ENCODE data around the gene BDH1.
"Not testable (repeated sequence)": the region's sequence is repeated elsewhere in the genome, so short reads cannot be mapped to it uniquely, and the experiment has no call there.

Gene BDH1, protein sequence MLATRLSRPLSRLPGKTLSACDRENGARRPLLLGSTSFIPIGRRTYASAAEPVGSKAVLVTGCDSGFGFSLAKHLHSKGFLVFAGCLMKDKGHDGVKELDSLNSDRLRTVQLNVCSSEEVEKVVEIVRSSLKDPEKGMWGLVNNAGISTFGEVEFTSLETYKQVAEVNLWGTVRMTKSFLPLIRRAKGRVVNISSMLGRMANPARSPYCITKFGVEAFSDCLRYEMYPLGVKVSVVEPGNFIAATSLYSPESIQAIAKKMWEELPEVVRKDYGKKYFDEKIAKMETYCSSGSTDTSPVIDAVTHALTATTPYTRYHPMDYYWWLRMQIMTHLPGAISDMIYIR

GRCh38 chr3:197555281-197556261 lies at the start of gene BDH1:
BDH1 (minus strand) TSS chr3:197555968; CDS start chr3:197546443, 9,525 bp downstream.
- no peaks in the 10 kb centered on the region for H3K4me1 ChIP-seq (ENCODE audit: insufficient read depth, insufficient read length)
- TF ChIP-seq YY1 (IDR thresholded peaks at IDR 0.05; ENCODE audit: insufficient read depth, insufficient read length): no peak
- TF ChIP-seq SUZ12 (IDR thresholded peaks at IDR 0.05; ENCODE audit: extremely low read depth, insufficient read depth, insufficient read length): no peak
- no peak for TF ChIP-seq ZNF274 (IDR thresholded peaks at IDR 0.05; ENCODE audit: low read depth, low read length)
- peaks cover 5% of the 10 kb centered on the region for H3K27me3 ChIP-seq (ENCODE audit: insufficient read depth, insufficient read length)
- H3K4me3 ChIP-seq (ENCODE audit: insufficient read length, low read depth): peak within 1 kb of the TSS; percentile 90
- H3K9me3 ChIP-seq (ENCODE audit: insufficient read depth, low read length): peaks cover 3% of the 10 kb centered on the region
- H3K9ac ChIP-seq (ENCODE audit: insufficient read length, low read depth): peak within 1 kb of the TSS; percentile 92
- no peaks in the 10 kb centered on the region for H3K36me3 ChIP-seq (ENCODE audit: insufficient read depth, insufficient read length, low read length)
- no peak for DNase-seq (ENCODE audit: low read depth, low spot score)

DNA sequence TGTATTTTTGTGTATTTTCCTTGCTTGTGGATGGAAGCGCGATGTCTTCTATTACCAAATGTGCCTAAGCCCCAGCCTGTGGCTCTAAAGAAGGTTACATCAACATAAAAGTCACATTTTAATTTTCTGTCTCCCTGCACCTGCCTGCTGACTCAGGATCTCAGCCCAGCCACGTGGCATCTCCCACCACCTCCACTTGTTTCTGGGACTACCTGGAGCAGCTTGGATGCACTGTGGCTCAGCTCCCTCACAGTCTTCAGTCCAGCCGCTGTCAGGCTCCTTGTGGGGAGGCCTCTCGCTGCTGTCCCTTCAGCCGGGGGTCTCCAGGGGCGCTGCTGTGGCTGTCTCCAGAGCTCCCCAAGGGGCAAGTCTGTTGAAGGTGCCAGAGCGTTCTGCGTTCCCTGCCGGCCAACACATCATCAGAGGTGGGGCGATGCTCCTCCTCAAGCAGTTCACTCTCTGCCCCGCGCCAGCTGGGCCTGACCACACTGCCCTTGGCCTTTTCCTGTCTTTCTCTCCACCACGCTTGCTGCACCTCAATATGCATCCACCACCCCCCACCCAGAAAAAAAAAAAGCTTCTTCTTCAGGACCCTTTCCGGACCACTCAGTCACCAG lies 47.7 kb upstream of the BDH1 start:
- no peak for TF ChIP-seq ZNF274 (IDR thresholded peaks at IDR 0.05; ENCODE audit: low read depth, low read length)
- TF ChIP-seq YY1 (IDR thresholded peaks at IDR 0.05; ENCODE audit: insufficient read depth, insufficient read length): no peak
- TF ChIP-seq SUZ12 (IDR thresholded peaks at IDR 0.05; ENCODE audit: extremely low read depth, insufficient read depth, insufficient read length): no peak
- H3K4me3 ChIP-seq (ENCODE audit: insufficient read length, low read depth): no peak overlapping the region
- no peak overlapping the region for H3K9ac ChIP-seq (ENCODE audit: insufficient read length, low read depth)
- H3K36me3 ChIP-seq (ENCODE audit: insufficient read depth, insufficient read length, low read length): peaks cover 45% of the 10 kb centered on the region
- no peaks in the 10 kb centered on the region for H3K27me3 ChIP-seq (ENCODE audit: insufficient read depth, insufficient read length)
- H3K9me3 ChIP-seq (ENCODE audit: insufficient read depth, low read length): peaks cover 13% of the 10 kb centered on the region; the same call in 1 of the 2 replicates
- DNase-seq (ENCODE audit: low read depth, low spot score): no peak
- H3K4me1 ChIP-seq (ENCODE audit: insufficient read depth, insufficient read length): peaks cover 7% of the 10 kb centered on the region

- Histone ChIP-seq H3K9me3 (ENCODE audit: insufficient read depth, low read length) (peaks cover 13% of the 10 kb centered on the region; the same call in 1 of the 2 replicates), H3K36me3 (ENCODE audit: insufficient read depth, insufficient read length, low read length) (peaks cover 34% of the 10 kb centered on the region)
- H3K4me1 ChIP-seq (ENCODE audit: insufficient read depth, insufficient read length); DNase-seq (ENCODE audit: low read depth, low spot score); H3K9ac ChIP-seq (ENCODE audit: insufficient read length, low read depth); H3K4me3 ChIP-seq (ENCODE audit: insufficient read length, low read depth); H3K27me3 ChIP-seq (ENCODE audit: insufficient read depth, insufficient read length): not testable (repeated sequence)
Observed at GRCh38 chr3:197602351-197602750, 46.6 kb upstream of the BDH1 start.

DNA sequence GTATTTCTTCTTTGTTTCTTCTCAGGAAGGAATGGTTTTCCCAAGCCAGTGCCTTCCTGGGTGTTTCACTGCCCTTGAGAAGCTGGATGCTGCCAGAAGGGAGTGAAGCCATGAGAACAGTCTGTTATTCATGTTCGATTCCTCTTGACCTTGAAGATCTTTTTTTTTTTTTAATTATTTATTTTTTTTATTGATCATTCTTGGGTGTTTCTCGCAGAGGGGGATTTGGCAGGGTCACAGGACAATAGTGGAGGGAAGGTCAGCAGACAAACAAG lies 45.7 kb upstream of the BDH1 start:
- H3K36me3 ChIP-seq (ENCODE audit: insufficient read depth, insufficient read length, low read length): peaks cover 26% of the 10 kb centered on the region
- not testable (repeated sequence) for H3K4me3 ChIP-seq (ENCODE audit: insufficient read length, low read depth); H3K27me3 ChIP-seq (ENCODE audit: insufficient read depth, insufficient read length); DNase-seq (ENCODE audit: low read depth, low spot score); H3K4me1 ChIP-seq (ENCODE audit: insufficient read depth, insufficient read length); H3K9ac ChIP-seq (ENCODE audit: insufficient read length, low read depth)
- H3K9me3 ChIP-seq (ENCODE audit: insufficient read depth, low read length): peaks cover 13% of the 10 kb centered on the region; the same call in 1 of the 2 replicates

GRCh38 chr3:197600796-197601565 lies 45.2 kb upstream of the BDH1 start:
- DNase-seq (ENCODE audit: low read depth, low spot score): no peak
- Histone ChIP-seq H3K9me3 (ENCODE audit: insufficient read depth, low read length) (peaks cover 13% of the 10 kb centered on the region; the same call in 1 of the 2 replicates), H3K36me3 (ENCODE audit: insufficient read depth, insufficient read length, low read length) (peaks cover 20% of the 10 kb centered on the region), H3K9ac (ENCODE audit: insufficient read length, low read depth) (no peak overlapping the region), H3K27me3 (ENCODE audit: insufficient read depth, insufficient read length) (no peaks in the 10 kb centered on the region), H3K4me3 (ENCODE audit: insufficient read length, low read depth) (no peak overlapping the region), H3K4me1 (ENCODE audit: insufficient read depth, insufficient read length) (peaks cover 7% of the 10 kb centered on the region)
- TF ChIP-seq YY1 (IDR thresholded peaks at IDR 0.05; ENCODE audit: insufficient read depth, insufficient read length) (no peak), SUZ12 (IDR thresholded peaks at IDR 0.05; ENCODE audit: extremely low read depth, insufficient read depth, insufficient read length) (no peak), ZNF274 (IDR thresholded peaks at IDR 0.05; ENCODE audit: low read depth, low read length) (no peak)

DNA sequence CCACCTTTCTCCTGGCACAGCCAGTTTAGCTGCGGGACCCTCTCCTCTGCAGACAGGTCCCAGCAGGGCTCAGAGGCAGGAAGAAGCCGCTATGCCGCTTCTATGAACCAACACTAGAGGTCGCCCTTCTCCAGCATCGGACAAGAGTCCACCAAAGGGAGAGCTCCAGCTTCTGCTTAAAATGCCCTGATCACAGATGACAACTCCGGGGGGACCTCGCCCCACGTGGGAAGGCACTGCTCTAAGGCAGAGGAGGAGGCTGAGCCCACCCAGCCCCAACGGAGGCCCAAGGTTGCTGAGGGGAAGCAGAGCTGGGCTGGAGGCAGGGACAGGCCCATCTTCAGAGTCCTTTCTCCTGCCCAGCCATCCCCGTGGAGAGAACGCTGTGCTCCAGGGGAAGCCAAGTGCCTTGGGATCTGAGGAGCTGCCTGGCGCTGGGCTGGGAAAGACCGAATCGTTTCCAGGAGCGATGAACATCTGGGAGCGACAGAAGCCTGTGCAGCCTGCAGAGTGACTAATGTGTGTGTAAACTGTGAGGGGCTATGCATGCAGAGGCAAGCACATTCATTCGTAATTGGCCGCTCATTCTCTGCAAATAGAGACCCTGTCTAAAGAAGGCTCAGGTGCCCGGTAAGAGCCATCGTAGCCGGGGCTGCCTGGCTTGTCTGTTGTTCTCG lies 43.5 kb upstream of the BDH1 start:
- Histone ChIP-seq H3K9ac (ENCODE audit: insufficient read length, low read depth) (no peak overlapping the region), H3K36me3 (ENCODE audit: insufficient read depth, insufficient read length, low read length) (peaks cover 17% of the 10 kb centered on the region), H3K4me3 (ENCODE audit: insufficient read length, low read depth) (no peak overlapping the region), H3K27me3 (ENCODE audit: insufficient read depth, insufficient read length) (no peaks in the 10 kb centered on the region), H3K9me3 (ENCODE audit: insufficient read depth, low read length) (peaks cover 13% of the 10 kb centered on the region; the same call in 1 of the 2 replicates), H3K4me1 (ENCODE audit: insufficient read depth, insufficient read length) (peaks cover 9% of the 10 kb centered on the region)
- TF ChIP-seq SUZ12 (IDR thresholded peaks at IDR 0.05; ENCODE audit: extremely low read depth, insufficient read depth, insufficient read length) (no peak), YY1 (IDR thresholded peaks at IDR 0.05; ENCODE audit: insufficient read depth, insufficient read length) (no peak), ZNF274 (IDR thresholded peaks at IDR 0.05; ENCODE audit: low read depth, low read length) (no peak)
- peak; percentile 65 for DNase-seq (ENCODE audit: low read depth, low spot score)

Data from NT2/D1 (cell line).